T-helper 2 cell treated with Interferon-gamma antibody and Interleukin-4, amounts not matched to agents 5 μg/mL and 100 μg/mL, for 36 hours (primary cell): ENCODE data around the gene ADAMTS2.

Source experiments
- DNase-seq: peaks from one replicate; pipeline ENCODE4 v3.0.0; 2021; ENCODE audit warnings: low spot score
- H3K27ac Mint-ChIP-seq: one replicate; pipeline ENCODE4 v1.8.0; 2021; ENCODE audit warnings: mild to moderate bottlenecking, mixed read lengths
- H3K27me3 Mint-ChIP-seq: one replicate; pipeline ENCODE4 v1.8.0; 2021; ENCODE audit warnings: low read depth, mixed read lengths
- H3K36me3 Mint-ChIP-seq: one replicate; pipeline ENCODE4 v1.8.0; 2021; ENCODE audit warnings: low read depth, mixed read lengths
- H3K4me1 Mint-ChIP-seq: one replicate; pipeline ENCODE4 v1.8.0; 2021; ENCODE audit warnings: low read depth, mixed read lengths
- H3K4me3 Mint-ChIP-seq: one replicate; pipeline ENCODE4 v1.8.0; 2022; ENCODE audit warnings: mild to moderate bottlenecking, moderate library complexity, mixed read lengths
- H3K9me3 Mint-ChIP-seq: one replicate; pipeline ENCODE4 v1.8.0; 2021; ENCODE audit warnings: mixed read lengths

Gene ADAMTS2

GRCh38 chr5:179124853-179125788, 220.1 kb downstream of the ADAMTS2 start:
- no peak for DNase-seq
- Mint-ChIP-seq H3K27me3 (no peaks in the 10 kb centered on the region), H3K4me1 (no peaks in the 10 kb centered on the region), H3K4me3 (no peak overlapping the region), H3K36me3 (no peaks in the 10 kb centered on the region), H3K27ac (no peak overlapping the region), H3K9me3 (peaks cover 2% of the 10 kb centered on the region)

DNA sequence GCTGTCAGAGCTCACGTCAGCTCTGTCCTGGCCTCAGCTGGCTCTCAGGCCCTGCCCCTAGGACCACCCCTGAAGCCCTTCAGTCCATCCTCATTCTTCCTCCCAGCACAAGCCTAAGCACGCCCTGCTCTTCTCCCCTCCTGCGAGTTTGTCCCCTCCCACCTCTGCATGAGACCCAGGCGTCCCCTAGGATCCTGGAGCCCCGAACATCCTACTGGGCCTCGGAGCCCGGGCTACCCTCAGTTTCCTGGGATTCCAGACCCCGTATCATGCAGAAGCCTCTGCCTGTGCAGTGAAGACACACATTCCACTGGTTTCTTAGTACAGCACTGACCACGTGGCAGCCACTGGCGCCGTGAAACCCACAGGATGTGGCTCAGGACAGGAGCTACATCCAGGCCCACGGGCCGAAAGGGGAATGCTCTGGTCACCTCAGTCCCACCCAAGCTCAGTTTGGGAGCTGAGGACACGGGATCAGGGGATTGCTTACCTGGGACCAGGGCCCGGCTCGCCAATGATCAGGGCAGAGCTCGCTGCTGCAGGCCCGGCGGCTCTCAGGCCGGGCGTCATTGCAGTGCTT, 220.9 kb downstream of the ADAMTS2 start:
- Mint-ChIP-seq H3K36me3 (no peaks in the 10 kb centered on the region), H3K27me3 (no peaks in the 10 kb centered on the region), H3K27ac (no peak overlapping the region), H3K4me1 (no peaks in the 10 kb centered on the region), H3K4me3 (no peak overlapping the region), H3K9me3 (peaks cover 6% of the 10 kb centered on the region)
- DNase-seq = no peak

DNA sequence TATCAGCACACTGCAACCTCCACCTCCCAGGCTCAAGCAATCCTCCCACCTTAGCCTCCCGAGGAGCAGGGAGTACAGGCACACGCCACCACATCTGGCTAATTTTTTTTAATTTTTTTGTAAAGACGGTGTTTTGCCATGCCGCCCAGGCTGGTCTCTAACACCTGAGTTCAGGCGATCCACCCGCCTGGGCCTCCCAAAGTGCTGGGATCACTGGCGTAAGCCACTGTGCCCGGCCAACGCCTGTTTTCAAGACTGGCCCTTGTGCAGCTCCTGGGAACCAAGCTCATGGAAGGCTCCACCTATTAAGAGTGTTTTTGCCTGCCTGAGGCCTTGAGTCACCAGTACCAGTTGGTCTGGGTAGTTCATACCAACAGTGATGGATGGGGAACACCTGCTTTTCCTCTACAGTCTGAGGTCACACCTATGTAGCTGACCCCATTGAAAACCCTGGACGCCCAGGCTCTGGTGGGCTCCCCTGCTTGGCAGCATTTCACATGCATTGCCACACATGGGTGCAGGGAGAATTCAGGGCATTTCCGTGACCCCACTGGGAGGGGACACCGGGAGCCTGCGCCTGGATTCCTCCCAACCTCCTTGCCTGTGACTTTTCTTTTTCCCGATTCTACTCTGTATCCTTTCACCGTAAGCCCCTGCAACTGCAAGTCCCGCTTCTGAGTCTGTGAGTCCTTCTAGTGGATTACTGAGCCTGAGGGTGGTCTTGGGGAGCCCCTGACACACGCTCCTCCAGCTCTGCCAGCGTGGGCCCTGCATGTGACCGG, 221.6 kb downstream of the ADAMTS2 start:
- Mint-ChIP-seq H3K27ac (no peak overlapping the region), H3K9me3 (peaks cover 7% of the 10 kb centered on the region), H3K27me3 (no peaks in the 10 kb centered on the region), H3K4me1 (no peaks in the 10 kb centered on the region), H3K4me3 (no peak overlapping the region), H3K36me3 (no peaks in the 10 kb centered on the region)
- no peak for DNase-seq

GRCh38 chr5:179123109-179123426, 222.2 kb downstream of the ADAMTS2 start:
- Mint-ChIP-seq H3K4me3 (no peak overlapping the region), H3K4me1 (no peaks in the 10 kb centered on the region), H3K27ac (no peak overlapping the region), H3K27me3 (no peaks in the 10 kb centered on the region), H3K36me3 (no peaks in the 10 kb centered on the region), H3K9me3 (peaks cover 13% of the 10 kb centered on the region)
- DNase-seq = no peak

DNA sequence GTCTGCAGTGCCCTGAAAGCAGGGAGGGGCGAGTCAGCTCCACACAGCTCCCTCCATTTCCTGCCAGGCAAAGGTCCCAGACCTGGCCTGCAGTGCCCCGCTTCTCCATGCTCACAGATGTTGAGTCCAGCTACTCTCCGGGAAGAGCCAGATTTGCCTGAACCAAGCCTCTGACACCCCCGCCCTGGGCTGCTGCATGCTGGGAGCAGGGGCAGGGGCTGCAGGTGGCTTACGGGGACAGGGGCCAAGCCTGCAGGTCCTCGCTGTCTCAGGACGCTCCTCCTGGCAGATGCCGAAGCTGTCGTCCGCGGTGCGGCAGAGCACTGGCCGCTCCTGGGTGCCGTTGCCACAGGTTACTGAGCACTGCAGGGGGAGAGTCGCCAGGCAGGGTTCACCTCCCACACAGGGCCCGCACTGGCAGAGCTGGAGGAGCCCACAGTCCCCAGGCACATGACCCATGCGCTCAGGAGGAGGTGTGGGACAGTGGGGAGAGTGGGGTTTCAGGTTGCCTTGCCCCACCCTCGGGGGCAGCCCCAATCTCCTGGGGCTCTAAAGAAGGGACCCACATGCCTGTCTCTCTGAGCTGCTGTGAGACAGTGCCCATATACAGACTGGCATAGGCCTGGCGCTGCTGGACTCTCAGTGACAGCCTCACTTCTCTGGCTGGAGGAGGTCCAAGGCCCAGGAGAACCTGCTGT, 222.7 kb downstream of the ADAMTS2 start:
- Mint-ChIP-seq H3K36me3 (no peaks in the 10 kb centered on the region), H3K4me3 (no peak overlapping the region), H3K9me3 (peaks cover 13% of the 10 kb centered on the region), H3K4me1 (no peaks in the 10 kb centered on the region), H3K27ac (no peak overlapping the region), H3K27me3 (no peaks in the 10 kb centered on the region)
- no peak for DNase-seq

DNA sequence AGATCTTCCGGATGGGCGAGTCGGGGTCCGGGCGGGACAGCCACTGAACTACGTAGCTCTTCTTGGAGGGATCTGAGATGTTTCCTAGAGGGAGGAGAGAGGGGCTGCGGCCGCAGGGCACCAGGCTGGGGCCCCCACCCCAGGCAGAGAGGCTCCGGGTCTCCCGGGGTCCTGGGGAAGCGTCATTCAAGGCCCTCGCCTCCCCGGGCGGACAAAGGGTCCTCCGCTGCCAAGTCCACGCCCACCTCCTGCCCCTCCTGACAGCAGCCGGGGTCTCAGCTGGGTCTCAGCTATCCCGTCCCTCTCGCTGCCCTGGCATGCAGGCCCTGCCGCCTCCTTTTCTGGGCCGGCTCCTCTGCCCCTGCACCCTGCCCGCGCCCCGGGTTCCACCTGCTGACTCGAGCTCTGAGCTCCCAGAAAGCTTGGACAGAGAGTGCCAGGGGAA, 223.6 kb downstream of the ADAMTS2 start:
- no peaks in the 10 kb centered on the region for H3K36me3 Mint-ChIP-seq
- DNase-seq = no peak
- H3K27me3 Mint-ChIP-seq = no peaks in the 10 kb centered on the region
- H3K4me1 Mint-ChIP-seq = no peaks in the 10 kb centered on the region
- H3K9me3 Mint-ChIP-seq = peaks cover 15% of the 10 kb centered on the region
- no peak overlapping the region for H3K27ac Mint-ChIP-seq
- no peak overlapping the region for H3K4me3 Mint-ChIP-seq

- Mint-ChIP-seq H3K4me1 (no peaks in the 10 kb centered on the region), H3K9me3 (peaks cover 20% of the 10 kb centered on the region), H3K27ac (no peak overlapping the region), H3K4me3 (no peak overlapping the region), H3K27me3 (no peaks in the 10 kb centered on the region), H3K36me3 (no peaks in the 10 kb centered on the region)
- no peak for DNase-seq
Observed at GRCh38 chr5:179120951-179121666, 224.2 kb downstream of the ADAMTS2 start.

- H3K4me3 Mint-ChIP-seq = no peak overlapping the region
- no peak for DNase-seq
- H3K4me1 Mint-ChIP-seq = no peaks in the 10 kb centered on the region
- H3K36me3 Mint-ChIP-seq = no peaks in the 10 kb centered on the region
- no peak overlapping the region for H3K27ac Mint-ChIP-seq
- H3K27me3 Mint-ChIP-seq = no peaks in the 10 kb centered on the region
- peaks cover 22% of the 10 kb centered on the region for H3K9me3 Mint-ChIP-seq
Observed at GRCh38 chr5:179120421-179120861, 224.8 kb downstream of the ADAMTS2 start.

- no peak overlapping the region for H3K4me3 Mint-ChIP-seq
- H3K4me1 Mint-ChIP-seq = no peaks in the 10 kb centered on the region
- no peak overlapping the region for H3K27ac Mint-ChIP-seq
Observed at GRCh38 chr5:179119415-179120170, 225.7 kb downstream of the ADAMTS2 start.

GRCh38 chr5:179118756-179119414, 226.4 kb downstream of the ADAMTS2 start:
- Mint-ChIP-seq H3K27me3 (no peaks in the 10 kb centered on the region), H3K36me3 (no peaks in the 10 kb centered on the region), H3K27ac (no peak overlapping the region), H3K4me1 (no peaks in the 10 kb centered on the region), H3K9me3 (peaks cover 36% of the 10 kb centered on the region), H3K4me3 (no peak overlapping the region)
- DNase-seq = no peak

More at GRCh38 chr5:179119415-179120170, 225.7 kb downstream of the ADAMTS2 start:
- no peak for DNase-seq
- Mint-ChIP-seq H3K36me3 (no peaks in the 10 kb centered on the region), H3K27me3 (no peaks in the 10 kb centered on the region), H3K9me3 (peaks cover 30% of the 10 kb centered on the region)

DNA sequence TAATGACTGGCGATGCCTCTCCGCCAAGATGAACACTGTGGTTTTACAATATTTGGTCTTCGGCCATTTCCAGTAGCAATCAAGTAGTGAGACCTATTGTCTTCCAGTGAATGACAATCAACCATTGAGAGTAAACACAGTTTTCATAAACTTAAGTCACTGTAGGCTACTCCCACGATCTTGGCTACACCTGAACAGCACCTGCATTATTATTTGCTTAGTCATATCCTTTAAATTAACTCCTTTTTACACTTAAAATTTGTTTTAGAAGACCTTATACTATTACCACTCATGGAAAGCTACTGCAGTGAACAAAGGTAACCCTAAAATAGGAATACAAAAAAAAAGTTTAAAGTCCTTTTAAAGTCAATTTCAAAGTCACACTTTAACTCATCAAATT, 226.9 kb downstream of the ADAMTS2 start:
- Mint-ChIP-seq H3K27ac (no peak overlapping the region), H3K27me3 (no peaks in the 10 kb centered on the region), H3K9me3 (peaks cover 42% of the 10 kb centered on the region)

GRCh38 chr5:179115845-179116524, 229.3 kb downstream of the ADAMTS2 start:
- no peaks in the 10 kb centered on the region for H3K27me3 Mint-ChIP-seq
- no peak for DNase-seq
- no peak overlapping the region for H3K27ac Mint-ChIP-seq
- no peaks in the 10 kb centered on the region for H3K4me1 Mint-ChIP-seq
- peaks cover 54% of the 10 kb centered on the region for H3K9me3 Mint-ChIP-seq
- no peaks in the 10 kb centered on the region for H3K36me3 Mint-ChIP-seq
- H3K4me3 Mint-ChIP-seq = no peak overlapping the region

More for the DNA sequence above, 226.9 kb downstream of the ADAMTS2 start:
- H3K4me1 Mint-ChIP-seq = no peaks in the 10 kb centered on the region
- no peaks in the 10 kb centered on the region for H3K36me3 Mint-ChIP-seq
- no peak for DNase-seq
- no peak overlapping the region for H3K4me3 Mint-ChIP-seq
